ENCODE data around the gene ZNF562.

DNA sequence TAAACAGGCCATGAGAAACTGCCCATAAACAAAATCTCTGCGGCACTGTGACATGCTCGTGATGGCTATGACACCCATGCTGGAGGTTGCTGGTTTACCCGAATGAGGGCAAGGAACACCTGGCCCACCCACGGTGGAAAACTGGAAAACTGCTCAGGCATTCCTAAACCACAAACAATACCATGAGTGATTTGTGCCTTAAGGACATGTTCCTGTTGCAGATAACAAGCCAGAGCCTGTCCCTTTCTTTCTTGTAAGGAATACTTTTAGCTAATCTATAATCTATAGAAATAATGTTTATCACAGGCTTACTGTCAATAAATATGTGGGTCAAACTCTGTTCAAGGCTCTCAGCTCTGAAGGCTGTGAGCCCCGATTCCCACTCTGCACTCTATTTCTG lies 66.0 kb downstream of the ZNF562 start:
- TF ChIP-seq POLR2A (IDR thresholded peaks at IDR 0.05; ENCODE audit: low read depth, low read length) (no peak), CTCF (conservative IDR thresholded peaks at IDR 0.05; ENCODE audit: low read depth, low read length) (no peak), RFX5 (IDR thresholded peaks at IDR 0.05; ENCODE audit: low read depth, low read length) (no peak), CHD1 (IDR thresholded peaks at IDR 0.05; ENCODE audit: low read depth, low read length) (no peak), SMC3 (IDR thresholded peaks at IDR 0.05; ENCODE audit: low read depth, low read length) (no peak), RAD21 (IDR thresholded peaks at IDR 0.05; ENCODE audit: low read length) (no peak), BHLHE40 (IDR thresholded peaks at IDR 0.05; ENCODE audit: low read depth, low read length) (no peak), FOS (IDR thresholded peaks at IDR 0.05; ENCODE audit: low read depth, low read length) (no peak), MAFK (IDR thresholded peaks at IDR 0.05; ENCODE audit: low read depth, low read length) (no peak), RCOR1 (IDR thresholded peaks at IDR 0.05; ENCODE audit: insufficient replicate concordance, low read length) (no peak), MXI1 (IDR thresholded peaks at IDR 0.05; ENCODE audit: borderline replicate concordance, low read depth, low read length) (no peak), ELK1 (IDR thresholded peaks at IDR 0.05; ENCODE audit: borderline replicate concordance, low read depth, low read length) (no peak)
- TF ChIP-seq, protein P1, sequence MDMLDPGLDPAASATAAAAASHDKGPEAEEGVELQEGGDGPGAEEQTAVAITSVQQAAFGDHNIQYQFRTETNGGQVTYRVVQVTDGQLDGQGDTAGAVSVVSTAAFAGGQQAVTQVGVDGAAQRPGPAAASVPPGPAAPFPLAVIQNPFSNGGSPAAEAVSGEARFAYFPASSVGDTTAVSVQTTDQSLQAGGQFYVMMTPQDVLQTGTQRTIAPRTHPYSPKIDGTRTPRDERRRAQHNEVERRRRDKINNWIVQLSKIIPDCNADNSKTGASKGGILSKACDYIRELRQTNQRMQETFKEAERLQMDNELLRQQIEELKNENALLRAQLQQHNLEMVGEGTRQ (IDR thresholded peaks at IDR 0.05; ENCODE audit: low read depth, low read length) = no peak
